ENCODE results near the gene TRAF7. TPM values are rescaled to one million over a fixed set of nuclear protein-coding genes. Genes with fewer than 3 reads are reported as not detected.
A peak's percentile ranks its signal among the peaks of the same experiment; 100 is the strongest.

Gene TRAF7
- total and polyA plus RNA-seq, 2 donors (not counting 1 experiment from before 2014, with no cell fraction given) = 46.1 to 50.9 TPM

GRCh38 chr16:2142942-2143877 is 12.4 kb upstream of the TRAF7 start:
- no peak overlapping the region for H3K4me3 Mint-ChIP-seq
- WGBS (ENCODE audit: insufficient coverage) = 84% methylated on average over 31 of the region's 31 CpGs
- intact Hi-C loops (cut with micrococcal nuclease) = loop anchor here (10.0 kb wide), 1 partner anchor 278 kb away; no protein-coding TSS in a partner anchor
- H3K36me3 ChIP-seq (replicated peaks in 1 of 2; ENCODE audit: control extremely low read depth in 1 of 2, control insufficient read depth in 1 of 2, extremely low read depth in 1 of 2, insufficient read depth in 2 of 2, low read length in 1 of 2) = no peaks in the 10 kb centered on the region
- peak; percentile 22 for DNase-seq
- H3K27ac Mint-ChIP-seq = no peak overlapping the region
- H3K9me3 Mint-ChIP-seq (ENCODE audit: insufficient read depth) = no peaks in the 10 kb centered on the region
- H3K27ac ChIP-seq (ENCODE audit: low read length in 2 of 2) = no peak overlapping the region
- no peak for TF ChIP-seq EZH2 (IDR thresholded peaks at IDR 0.05; ENCODE audit: borderline replicate concordance, insufficient read depth, low read depth, low read length, poor library complexity, severe bottlenecking)
- TF ChIP-seq, protein P1, sequence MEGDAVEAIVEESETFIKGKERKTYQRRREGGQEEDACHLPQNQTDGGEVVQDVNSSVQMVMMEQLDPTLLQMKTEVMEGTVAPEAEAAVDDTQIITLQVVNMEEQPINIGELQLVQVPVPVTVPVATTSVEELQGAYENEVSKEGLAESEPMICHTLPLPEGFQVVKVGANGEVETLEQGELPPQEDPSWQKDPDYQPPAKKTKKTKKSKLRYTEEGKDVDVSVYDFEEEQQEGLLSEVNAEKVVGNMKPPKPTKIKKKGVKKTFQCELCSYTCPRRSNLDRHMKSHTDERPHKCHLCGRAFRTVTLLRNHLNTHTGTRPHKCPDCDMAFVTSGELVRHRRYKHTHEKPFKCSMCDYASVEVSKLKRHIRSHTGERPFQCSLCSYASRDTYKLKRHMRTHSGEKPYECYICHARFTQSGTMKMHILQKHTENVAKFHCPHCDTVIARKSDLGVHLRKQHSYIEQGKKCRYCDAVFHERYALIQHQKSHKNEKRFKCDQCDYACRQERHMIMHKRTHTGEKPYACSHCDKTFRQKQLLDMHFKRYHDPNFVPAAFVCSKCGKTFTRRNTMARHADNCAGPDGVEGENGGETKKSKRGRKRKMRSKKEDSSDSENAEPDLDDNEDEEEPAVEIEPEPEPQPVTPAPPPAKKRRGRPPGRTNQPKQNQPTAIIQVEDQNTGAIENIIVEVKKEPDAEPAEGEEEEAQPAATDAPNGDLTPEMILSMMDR (IDR thresholded peaks at IDR 0.05) = no peak
- H3K4me3 ChIP-seq (ENCODE audit: control extremely low read depth in 1 of 5, extremely low read depth in 1 of 5, insufficient read depth in 1 of 5, low read depth in 2 of 5, low read length in 4 of 5) = no peak overlapping the region
- peaks cover 7% of the 10 kb centered on the region for H3K4me1 Mint-ChIP-seq
- no peak overlapping the region for H2AFZ ChIP-seq (ENCODE audit: insufficient read depth, low read depth, low read length, poor library complexity, severe bottlenecking)
- no peaks in the 10 kb centered on the region for H3K27me3 Mint-ChIP-seq
- H4K20me1 ChIP-seq (ENCODE audit: control insufficient read depth, insufficient read depth, low read length, poor library complexity, severe bottlenecking) = no peaks in the 10 kb centered on the region
- no peak overlapping the region for H3K4me2 ChIP-seq (replicated peaks; ENCODE audit: low read depth, low read length, poor library complexity, severe bottlenecking)
- peaks cover 5 to 11% of the 10 kb centered on the region in 2 donors for H3K4me1 ChIP-seq (ENCODE audit: control insufficient read depth in 2 of 2, insufficient read depth in 2 of 2, low read length in 2 of 2)
- no peaks in the 10 kb centered on the region for H3K27me3 ChIP-seq (replicated peaks in 1 of 4; ENCODE audit: control extremely low read depth in 1 of 4, control insufficient read depth in 3 of 4, insufficient read depth in 4 of 4, low read length in 3 of 4)
- ChIA-PET POLR2A (no interaction called here), CTCF (interaction anchor here (1.1 kb wide), 1 partner anchor 139 kb away, joined by 3 read pairs; no protein-coding TSS in a partner anchor)
- H3K9me3 ChIP-seq (ENCODE audit: control extremely low read depth in 1 of 3, control insufficient read depth in 2 of 3, insufficient read depth in 1 of 3, low read length in 2 of 3) = no peaks in the 10 kb centered on the region
- H3K9ac ChIP-seq (ENCODE audit: low read length) = no peak overlapping the region
- no peaks in the 10 kb centered on the region for H3K79me2 ChIP-seq (ENCODE audit: control insufficient read depth, insufficient read depth, low read length)
- no peak for ATAC-seq (ENCODE audit: low read depth)
